HUES6 (cell line): Measurements from ENCODE around the gene S1PR3.

Experiments used
- H3K27ac ChIP-seq: 2 replicates; pipeline ENCODE4 v1.7.0; 2013; ENCODE audit warnings: low read depth, mild to moderate bottlenecking, low read length, inconsistent platforms
- H3K27me3 ChIP-seq: 2 replicates; pipeline ENCODE4 v1.6.1; 2013; ENCODE audit warnings: low read length; ENCODE audit not compliant: control insufficient read depth, insufficient read depth
- H3K36me3 ChIP-seq: 2 replicates; pipeline ENCODE4 v1.6.1; 2013; ENCODE audit warnings: low read length; ENCODE audit not compliant: control insufficient read depth, insufficient read depth
- H3K4me1 ChIP-seq: 2 replicates; pipeline ENCODE4 v1.6.1; 2013; ENCODE audit warnings: low read length; ENCODE audit not compliant: control insufficient read depth, insufficient read depth
- H3K4me3 ChIP-seq: 2 replicates; pipeline ENCODE4 v1.5.1; 2013; ENCODE audit warnings: low read depth, low read length
- H3K9ac ChIP-seq: one replicate; pipeline ENCODE4 v1.6.1; 2013; ENCODE audit warnings: mild to moderate bottlenecking, low read length
- H3K9me3 ChIP-seq: 2 replicates; pipeline ENCODE4 v1.6.1; 2013; ENCODE audit warnings: low read depth, low read length; ENCODE audit not compliant: control insufficient read depth, insufficient read depth

S1PR3 gene

DNA sequence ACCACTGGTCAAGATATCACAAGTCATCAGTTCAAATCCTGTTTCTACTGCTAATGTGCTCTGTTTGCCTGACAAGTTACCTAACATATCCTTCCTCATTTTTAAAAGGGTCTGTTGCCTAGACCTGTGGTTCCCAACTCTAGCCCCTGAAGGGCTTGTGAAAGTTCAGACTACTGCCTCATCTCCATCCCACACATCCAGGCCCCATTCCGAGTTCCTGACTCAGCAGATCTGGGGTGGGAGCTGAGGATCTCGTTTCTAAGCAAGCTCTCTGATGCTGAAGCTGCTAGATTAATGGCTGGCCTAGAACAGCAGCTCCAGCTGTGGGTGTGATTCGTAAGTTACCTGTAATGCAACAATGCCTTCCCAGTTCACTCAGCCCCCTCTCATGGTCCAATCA lies 32.5 kb downstream of the S1PR3 start:
- no peaks in the 10 kb centered on the region for H3K9me3 ChIP-seq
- H3K36me3 ChIP-seq, result no peaks in the 10 kb centered on the region
- H3K4me3 ChIP-seq, result no peak overlapping the region
- H3K4me1 ChIP-seq, result peaks cover 20% of the 10 kb centered on the region; the same call in 1 of the 2 replicates
- no peaks in the 10 kb centered on the region for H3K27me3 ChIP-seq
- H3K27ac ChIP-seq, result no peak overlapping the region
- no peak overlapping the region for H3K9ac ChIP-seq

DNA sequence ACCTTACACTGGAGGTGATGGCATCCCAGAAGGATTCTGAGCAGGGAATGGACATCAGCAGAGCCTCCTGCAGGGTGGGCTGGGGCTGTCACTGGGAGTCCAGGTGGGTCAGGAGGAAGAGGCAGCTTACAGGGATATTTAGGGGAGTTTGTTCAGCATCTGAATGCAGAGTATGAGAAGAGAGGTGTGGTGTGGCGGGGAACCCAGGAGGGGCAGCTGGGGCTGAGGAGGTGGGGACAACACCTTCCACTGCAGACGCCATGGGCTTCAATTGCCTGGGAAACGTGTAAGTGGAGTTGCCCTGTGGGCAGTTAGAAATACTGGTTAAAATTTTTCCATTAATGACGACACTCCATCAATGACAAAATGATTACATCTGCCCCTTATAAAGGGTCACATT lies 33.5 kb downstream of the S1PR3 start:
- no peaks in the 10 kb centered on the region for H3K27me3 ChIP-seq
- H3K4me3 ChIP-seq, result no peak overlapping the region
- no peak overlapping the region for H3K9ac ChIP-seq
- H3K36me3 ChIP-seq, result no peaks in the 10 kb centered on the region
- H3K27ac ChIP-seq, result no peak overlapping the region
- H3K9me3 ChIP-seq, result no peaks in the 10 kb centered on the region
- H3K4me1 ChIP-seq, result peaks cover 20% of the 10 kb centered on the region; the same call in 1 of the 2 replicates

DNA sequence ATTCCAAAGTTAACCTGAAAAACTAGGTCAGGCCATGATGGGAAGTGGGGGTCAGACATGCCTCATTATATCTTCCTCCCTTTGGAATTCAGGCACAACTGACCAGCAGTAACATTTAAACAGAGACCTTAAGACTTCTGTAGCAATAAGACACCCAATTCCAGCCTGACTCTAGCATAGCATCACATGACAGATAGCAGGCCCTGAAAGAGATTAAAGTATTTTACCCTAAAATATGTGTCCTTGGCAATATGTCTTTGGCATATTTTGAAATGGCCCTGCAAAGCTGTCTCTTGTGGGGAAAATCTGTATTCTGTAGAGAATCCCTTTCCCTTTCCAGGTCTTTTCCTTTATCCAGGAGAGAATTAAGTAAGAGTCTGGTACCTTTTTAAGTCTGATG lies 34.3 kb downstream of the S1PR3 start:
- Histone ChIP-seq H3K9me3 (no peaks in the 10 kb centered on the region; the same call in 1 of the 2 replicates), H3K27ac (no peak overlapping the region), H3K27me3 (no peaks in the 10 kb centered on the region), H3K4me1 (peaks cover 20% of the 10 kb centered on the region; the same call in 1 of the 2 replicates), H3K36me3 (no peaks in the 10 kb centered on the region), H3K4me3 (no peak overlapping the region), H3K9ac (no peak overlapping the region)

DNA sequence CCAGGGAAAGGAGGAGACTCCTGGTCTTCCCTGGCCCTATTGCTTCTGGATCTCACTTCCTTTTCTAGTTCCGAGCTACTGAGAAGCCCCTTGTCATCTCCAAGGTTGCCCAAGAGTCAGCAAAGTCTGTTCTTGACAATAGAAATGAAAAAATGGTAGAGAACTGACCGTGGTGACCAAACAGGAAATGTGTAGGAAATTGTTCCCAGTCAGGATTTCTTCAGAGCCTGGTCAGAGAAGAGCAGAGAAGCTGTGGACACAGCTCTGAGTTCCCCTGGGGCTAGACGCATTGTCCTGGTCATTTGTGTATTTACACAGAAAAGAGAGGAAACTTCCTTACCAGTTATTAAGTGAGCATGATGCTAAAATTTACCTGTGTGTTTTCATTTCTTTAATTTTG lies 35.6 kb downstream of the S1PR3 start:
- Histone ChIP-seq H3K4me3 (no peak overlapping the region), H3K36me3 (no peaks in the 10 kb centered on the region), H3K4me1 (peaks cover 13% of the 10 kb centered on the region; the same call in 1 of the 2 replicates), H3K9ac (no peak overlapping the region), H3K27ac (no peak overlapping the region), H3K9me3 (no peaks in the 10 kb centered on the region; the same call in 1 of the 2 replicates), H3K27me3 (no peaks in the 10 kb centered on the region)

DNA sequence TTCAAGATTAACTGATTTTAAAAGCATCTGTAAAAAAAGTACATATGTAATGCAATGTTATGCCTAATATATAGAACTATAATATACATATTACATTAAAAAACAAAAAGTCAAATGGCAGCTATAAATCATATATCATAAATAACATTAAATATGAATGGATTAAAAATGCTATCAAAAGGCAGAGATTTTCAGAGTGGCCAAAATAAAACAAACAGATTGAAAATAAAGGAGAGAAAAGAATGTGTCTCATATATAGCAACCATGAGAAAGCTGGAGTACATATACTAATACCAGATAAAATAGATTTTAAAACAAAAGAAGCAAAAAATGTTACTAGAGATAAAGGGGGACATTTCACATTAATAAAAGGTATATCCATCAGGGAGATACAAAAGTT lies 38.5 kb downstream of the S1PR3 start:
- Histone ChIP-seq H3K36me3 (no peaks in the 10 kb centered on the region), H3K4me3 (no peak overlapping the region), H3K9ac (no peak overlapping the region), H3K27me3 (no peaks in the 10 kb centered on the region), H3K27ac (no peak overlapping the region), H3K9me3 (no peaks in the 10 kb centered on the region; the same call in 1 of the 2 replicates), H3K4me1 (no peaks in the 10 kb centered on the region)

DNA sequence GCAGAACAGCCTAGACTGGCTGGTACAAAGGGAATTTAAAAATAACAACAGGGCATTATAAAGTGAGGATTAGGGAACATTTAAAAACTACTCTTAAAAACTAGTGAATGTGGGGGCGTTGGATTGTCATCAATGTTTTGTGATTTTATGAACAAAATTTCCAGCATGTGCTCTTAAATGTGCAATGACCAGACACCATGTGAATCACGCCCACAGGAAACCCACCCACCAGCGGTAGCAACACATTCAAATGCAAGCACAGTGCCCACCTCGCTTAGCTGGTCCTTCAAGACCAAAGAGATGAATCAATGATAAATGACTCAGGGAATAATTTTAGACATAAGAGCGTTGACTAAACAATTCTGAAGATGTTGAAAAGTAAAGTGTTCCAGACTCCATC lies 40.9 kb downstream of the S1PR3 start:
- no peaks in the 10 kb centered on the region for H3K27me3 ChIP-seq
- H3K36me3 ChIP-seq, result no peaks in the 10 kb centered on the region
- H3K4me1 ChIP-seq, result no peaks in the 10 kb centered on the region
- H3K9ac ChIP-seq, result no peak overlapping the region
- no peaks in the 10 kb centered on the region; the same call in 1 of the 2 replicates for H3K9me3 ChIP-seq
- H3K4me3 ChIP-seq, result no peak overlapping the region
- no peak overlapping the region for H3K27ac ChIP-seq

DNA sequence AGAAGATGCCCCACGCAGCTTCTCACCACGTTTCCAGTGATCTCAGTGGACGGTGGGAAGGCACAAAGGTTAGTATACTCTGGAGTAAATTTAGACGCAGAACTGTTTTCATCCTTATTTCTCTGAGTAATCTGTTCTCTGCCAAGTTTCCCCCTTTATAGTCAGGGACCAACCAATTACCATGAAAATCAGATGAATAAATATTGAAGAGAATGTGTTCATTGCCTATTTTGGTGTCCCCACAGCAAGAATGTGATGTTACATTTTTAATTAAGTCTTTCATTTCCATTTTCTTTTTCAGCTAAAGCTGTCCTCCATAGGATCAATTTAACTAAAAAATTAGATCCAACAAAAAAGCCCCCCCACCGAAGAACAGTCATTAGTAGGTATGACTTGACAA lies 41.4 kb downstream of the S1PR3 start:
- Histone ChIP-seq H3K36me3 (no peaks in the 10 kb centered on the region), H3K9ac (no peak overlapping the region), H3K4me3 (no peak overlapping the region), H3K9me3 (no peaks in the 10 kb centered on the region; the same call in 1 of the 2 replicates), H3K27ac (no peak overlapping the region), H3K27me3 (no peaks in the 10 kb centered on the region), H3K4me1 (no peaks in the 10 kb centered on the region)

DNA sequence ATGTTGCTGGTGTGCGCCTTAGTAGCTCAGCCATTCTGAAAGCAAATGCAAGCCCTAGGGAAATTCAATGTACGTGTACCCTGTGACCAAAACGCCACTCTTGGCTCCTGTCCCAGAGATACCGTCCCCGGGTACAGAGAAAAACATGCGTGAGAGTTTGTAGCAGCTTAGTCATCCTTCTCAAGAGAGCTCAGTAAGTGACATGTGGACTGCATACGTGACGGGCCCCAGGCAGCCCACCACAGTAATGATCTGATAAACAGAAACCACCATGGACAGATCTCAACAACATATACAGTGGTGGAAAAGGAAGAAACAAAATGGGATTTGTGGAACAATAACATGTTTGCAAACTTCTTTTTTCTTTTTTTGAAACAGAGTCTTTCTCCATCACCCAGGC lies 45.1 kb downstream of the S1PR3 start:
- Histone ChIP-seq H3K9ac (no peak overlapping the region), H3K4me1 (no peaks in the 10 kb centered on the region), H3K27ac (no peak overlapping the region), H3K4me3 (no peak overlapping the region), H3K36me3 (no peaks in the 10 kb centered on the region), H3K27me3 (no peaks in the 10 kb centered on the region), H3K9me3 (no peaks in the 10 kb centered on the region)

DNA sequence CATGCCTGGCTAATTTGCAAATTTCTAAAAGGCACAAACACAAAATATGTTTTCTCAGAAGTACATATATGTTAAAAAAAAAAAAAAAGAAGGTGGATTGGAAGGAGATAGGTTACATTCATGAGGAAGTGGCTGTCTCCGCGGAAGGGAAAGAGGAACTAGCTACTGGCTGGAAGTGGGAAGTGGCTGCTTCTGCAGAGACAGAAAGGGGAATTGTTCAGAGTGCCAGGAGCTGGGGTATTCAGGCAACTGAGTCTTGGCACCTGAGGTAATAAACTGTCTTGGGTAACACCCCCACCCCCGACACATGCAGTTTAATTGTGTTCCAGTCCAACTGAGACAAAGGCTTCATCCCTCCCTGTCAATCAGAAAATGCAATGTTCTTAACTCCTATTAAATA lies 45.6 kb downstream of the S1PR3 start:
- H3K27me3 ChIP-seq, result no peaks in the 10 kb centered on the region
- no peaks in the 10 kb centered on the region for H3K4me1 ChIP-seq
- no peaks in the 10 kb centered on the region for H3K9me3 ChIP-seq
- no peak overlapping the region for H3K4me3 ChIP-seq
- no peak overlapping the region for H3K9ac ChIP-seq
- H3K27ac ChIP-seq, result no peak overlapping the region
- no peaks in the 10 kb centered on the region for H3K36me3 ChIP-seq

DNA sequence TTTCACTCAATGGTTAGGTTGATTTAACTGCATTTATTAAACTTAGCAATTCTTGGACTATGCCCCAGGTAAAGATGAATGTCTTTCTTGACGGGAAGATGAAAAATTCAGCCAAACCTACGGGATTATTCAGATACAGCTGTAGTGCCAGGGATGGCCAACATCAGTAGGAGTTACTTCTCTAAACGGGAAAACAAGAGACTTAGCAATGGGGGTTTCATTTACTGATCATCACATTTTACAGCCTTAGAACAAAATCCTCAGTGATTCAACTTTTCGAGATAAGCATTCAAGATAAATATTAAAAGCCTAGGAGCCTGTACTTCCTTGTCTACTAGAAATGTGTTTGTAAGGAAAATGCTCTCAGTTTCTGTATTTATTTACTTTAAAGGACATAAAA lies 46.1 kb downstream of the S1PR3 start:
- Histone ChIP-seq H3K36me3 (no peaks in the 10 kb centered on the region), H3K9me3 (no peaks in the 10 kb centered on the region), H3K27me3 (no peaks in the 10 kb centered on the region), H3K4me1 (no peaks in the 10 kb centered on the region), H3K27ac (no peak overlapping the region), H3K4me3 (no peak overlapping the region), H3K9ac (no peak overlapping the region)

DNA sequence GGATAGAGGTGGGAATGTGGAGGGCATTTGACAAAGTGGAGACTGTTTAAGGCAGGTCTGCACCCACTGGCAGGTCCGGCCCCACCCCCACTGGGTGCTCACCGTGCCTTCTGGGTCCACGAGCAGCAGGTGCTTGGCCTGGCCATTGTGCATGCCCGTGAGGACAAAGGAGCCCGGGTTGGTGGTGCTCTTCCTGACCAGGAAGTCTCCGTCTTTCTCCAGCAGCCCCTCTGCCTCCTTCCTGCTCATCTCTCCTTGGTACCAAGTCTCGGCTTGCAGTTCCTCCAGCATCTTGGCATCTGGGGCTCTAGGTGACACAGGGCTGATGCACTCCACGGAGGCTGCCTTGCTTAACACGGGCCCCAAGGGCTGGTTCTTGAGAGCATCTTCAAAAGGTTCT lies 46.6 kb downstream of the S1PR3 start:
- Histone ChIP-seq H3K9ac (no peak overlapping the region), H3K36me3 (no peaks in the 10 kb centered on the region), H3K9me3 (no peaks in the 10 kb centered on the region), H3K27me3 (no peaks in the 10 kb centered on the region), H3K27ac (no peak overlapping the region), H3K4me1 (no peaks in the 10 kb centered on the region), H3K4me3 (no peak overlapping the region)
